ENCODE results near the gene LRRTM4.
A peak's percentile ranks its signal among the peaks of the same experiment; 100 is the strongest.
"Not testable (repeated sequence)": the region's sequence is repeated elsewhere in the genome, so short reads cannot be mapped to it uniquely, and the experiment has no call there.

The LRRTM4 gene

GRCh38 chr2:77309725-77310124 lies 212.5 kb downstream of the LRRTM4 start:
- no peak for DNase-seq

GRCh38 chr2:77301441-77301840 lies 220.7 kb downstream of the LRRTM4 start:
- no peak for DNase-seq

- DNase-seq: no peak
Observed at GRCh38 chr2:77296791-77297190, 225.4 kb downstream of the LRRTM4 start.

GRCh38 chr2:77294474-77294873 lies 227.7 kb downstream of the LRRTM4 start:
- DNase-seq: peak; percentile 66

GRCh38 chr2:77284353-77284752 lies 237.8 kb downstream of the LRRTM4 start:
- no peak for DNase-seq

- DNase-seq: no peak
Observed at GRCh38 chr2:77271262-77271661, 250.9 kb downstream of the LRRTM4 start.

GRCh38 chr2:77270433-77270832 lies 251.7 kb downstream of the LRRTM4 start:
- DNase-seq: no peak

GRCh38 chr2:77268626-77269025 lies 253.6 kb downstream of the LRRTM4 start:
- no peak for DNase-seq

- no peak for DNase-seq
Observed at GRCh38 chr2:77232909-77233425, 289.2 kb downstream of the LRRTM4 start.

- peak; percentile 97 for DNase-seq
Observed at GRCh38 chr2:77228391-77228790, 293.8 kb downstream of the LRRTM4 start.

GRCh38 chr2:77210725-77211124 lies 311.5 kb downstream of the LRRTM4 start:
- DNase-seq: no peak

GRCh38 chr2:77207331-77207730 lies 314.8 kb downstream of the LRRTM4 start:
- DNase-seq: no peak

GRCh38 chr2:77201755-77202154 lies 320.4 kb downstream of the LRRTM4 start:
- no peak for DNase-seq

GRCh38 chr2:77199411-77199810 lies 322.8 kb downstream of the LRRTM4 start:
- DNase-seq: no peak

- no peak for DNase-seq
Observed at GRCh38 chr2:77193858-77194448, 328.2 kb downstream of the LRRTM4 start.

GRCh38 chr2:77192811-77193289 lies 329.3 kb downstream of the LRRTM4 start:
- no peak for DNase-seq

- no peak for DNase-seq
Observed at GRCh38 chr2:77191665-77192064, 330.5 kb downstream of the LRRTM4 start.

GRCh38 chr2:77190721-77191346 lies 331.3 kb downstream of the LRRTM4 start:
- no peak for DNase-seq

GRCh38 chr2:77185052-77185451 lies 337.1 kb downstream of the LRRTM4 start:
- DNase-seq: no peak

GRCh38 chr2:77179297-77179696 lies 342.9 kb downstream of the LRRTM4 start:
- no peak for DNase-seq

GRCh38 chr2:77175266-77175780 lies 346.9 kb downstream of the LRRTM4 start:
- DNase-seq: not testable (repeated sequence)

- peak; percentile 31 for DNase-seq
Observed at GRCh38 chr2:77169426-77169825, 352.8 kb downstream of the LRRTM4 start.

- DNase-seq: not testable (repeated sequence)
Observed at GRCh38 chr2:77164021-77164420, 358.2 kb downstream of the LRRTM4 start.

GRCh38 chr2:77161009-77161408 lies 361.2 kb downstream of the LRRTM4 start:
- DNase-seq: no peak
